Stimulated activated CD4-positive, alpha-beta T cell treated with anti-CD3 and anti-CD28 coated beads, Interleukin-12 subunit alpha, Interleukin-12 subunit beta, amount 100 ng/mL, for 24 hours (primary cell): ENCODE data around the gene MROH9.
"Not testable (repeated sequence)": the region's sequence is repeated elsewhere in the genome, so short reads cannot be mapped to it uniquely, and the experiment has no call there.

ENCODE experiments used
- DNase-seq, 2 experiments: peaks; one replicate each; pipeline ENCODE4 v3.0.0-alpha.2; 2020; ENCODE audit warnings: low read depth in 2 of 2

Gene MROH9, protein sequence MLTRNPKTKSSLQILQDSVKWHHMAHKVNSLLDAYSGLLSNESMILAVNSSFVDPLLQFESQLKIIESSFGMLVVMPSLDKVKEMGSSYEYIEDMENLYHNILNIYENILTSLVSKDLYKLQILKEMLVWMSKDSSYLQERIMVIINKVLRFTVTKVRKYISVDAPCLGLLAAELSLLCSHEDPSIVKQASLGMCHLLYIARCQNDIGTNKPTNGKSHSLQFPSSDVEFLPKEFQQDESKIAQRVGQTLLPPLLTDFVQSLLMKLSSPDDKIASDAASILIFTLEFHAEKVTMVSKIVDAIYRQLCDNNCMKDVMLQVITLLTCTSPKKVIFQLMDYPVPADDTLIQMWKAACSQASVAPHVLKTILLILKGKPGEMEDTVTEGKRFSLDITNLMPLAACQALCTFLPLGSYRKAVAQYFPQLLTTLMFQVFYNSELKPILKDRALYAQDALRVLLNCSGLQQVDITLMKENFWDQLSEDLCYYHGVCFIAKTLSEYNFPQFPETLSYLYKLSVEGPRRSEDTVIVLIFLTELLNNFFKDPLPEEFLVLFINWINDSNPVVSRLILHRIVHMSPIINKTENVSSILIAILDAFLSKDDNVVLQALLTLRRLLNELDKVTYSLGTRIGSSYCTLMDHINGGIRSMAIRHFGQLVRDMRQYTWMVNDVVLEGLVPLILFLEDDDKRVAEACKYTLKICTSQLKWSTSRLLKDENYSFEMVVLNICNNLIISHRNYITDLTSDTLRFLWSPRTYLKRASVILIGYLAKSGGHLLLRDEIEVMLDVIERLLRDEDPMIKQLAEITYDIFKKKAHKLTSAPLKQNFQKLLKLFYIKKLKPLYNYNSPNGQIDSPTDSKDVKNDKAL

GRCh38 chr1:170935231-170935630, at the start of gene MROH9:
Gene MROH9 (plus strand): TSS chr1:170935534. CDS start chr1:170945557, 10,023 bp downstream.
- no peak for DNase-seq

DNA sequence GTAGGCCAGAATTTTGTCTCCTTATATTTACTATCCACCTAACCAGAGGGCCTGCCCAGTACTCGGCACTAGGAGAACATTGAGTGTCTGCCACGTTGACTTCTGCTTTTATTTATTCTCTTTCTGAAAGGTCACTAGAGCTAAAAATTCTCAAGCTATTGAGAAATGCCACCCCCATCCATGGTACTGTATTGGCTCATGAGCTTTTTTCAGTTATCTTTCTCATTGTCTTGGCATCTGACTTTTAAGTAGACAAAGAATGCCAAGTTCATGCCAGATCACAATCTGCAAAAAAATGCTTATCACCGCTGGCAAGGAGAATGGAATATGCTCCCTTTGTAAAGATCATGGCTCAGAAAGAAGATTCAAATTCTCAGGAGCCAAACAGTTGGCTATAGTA, 49.8 kb upstream of the MROH9 start:
- no peak for DNase-seq

DNA sequence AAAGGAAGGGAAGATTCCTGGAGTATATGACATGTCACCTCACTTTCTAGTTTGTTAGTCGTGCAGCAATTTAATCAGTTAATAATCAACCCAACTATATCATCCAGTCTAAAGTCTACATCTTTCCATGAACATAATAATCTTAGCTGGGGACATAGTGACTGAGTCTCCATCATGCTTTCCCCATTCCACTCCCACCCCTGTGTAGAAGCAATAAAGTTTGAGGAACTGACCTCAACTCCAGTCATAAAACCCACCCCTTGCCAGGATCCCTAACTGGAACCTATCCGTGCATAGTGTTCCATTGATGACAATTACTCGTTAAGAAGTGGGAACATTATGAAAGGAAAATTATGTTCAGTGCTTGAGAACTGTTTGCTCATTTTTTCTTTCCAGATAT, 48.9 kb upstream of the MROH9 start:
- no peak for DNase-seq

- no peak for DNase-seq
Measured at GRCh38 chr1:170887726-170888125, 47.6 kb upstream of the MROH9 start.

GRCh38 chr1:170891872-170892271, 43.5 kb upstream of the MROH9 start:
- DNase-seq: no peak

GRCh38 chr1:170893655-170894297, 41.6 kb upstream of the MROH9 start:
- no peak for DNase-seq

DNA sequence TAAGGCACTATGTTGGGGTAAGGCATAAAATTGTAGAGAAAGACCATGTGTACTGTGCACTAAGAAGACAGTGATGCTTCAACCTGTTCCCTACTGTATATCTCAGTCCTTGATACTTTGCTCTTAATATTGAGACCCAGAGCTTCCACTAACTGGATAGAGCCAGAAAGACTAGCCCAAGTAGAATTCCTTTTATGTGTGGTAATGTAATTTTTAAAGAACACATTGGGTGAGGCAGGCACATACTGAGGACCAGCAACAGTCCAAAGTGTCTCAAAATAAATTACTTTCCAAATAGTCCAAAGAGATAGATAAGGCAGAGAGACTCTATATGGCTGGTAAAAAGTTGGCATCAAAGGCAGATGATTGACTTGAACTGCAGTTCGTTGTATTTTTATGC, 31.4 kb upstream of the MROH9 start:
- DNase-seq: no peak

- DNase-seq: no peak
Measured at GRCh38 chr1:170908942-170909341, 26.4 kb upstream of the MROH9 start.

DNA sequence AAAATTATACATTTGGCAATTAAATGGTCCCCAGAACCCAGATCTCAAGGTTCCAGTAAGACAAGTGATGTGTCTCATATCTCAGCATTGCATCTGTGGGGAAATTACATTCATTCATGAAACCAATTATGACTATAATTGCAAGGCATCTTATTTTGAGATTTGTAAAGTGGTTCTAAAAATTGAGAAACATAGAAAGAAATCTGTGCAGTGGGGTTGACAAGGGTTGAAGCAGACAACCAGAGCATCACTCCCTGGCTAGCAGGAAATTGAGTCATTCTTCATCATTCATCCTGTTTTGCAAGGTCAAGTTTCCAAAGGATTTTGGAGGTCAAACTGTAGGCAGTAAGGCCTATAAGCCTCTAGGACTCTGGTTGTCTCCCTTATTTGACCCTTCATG, 25.1 kb upstream of the MROH9 start:
- DNase-seq: no peak

DNA sequence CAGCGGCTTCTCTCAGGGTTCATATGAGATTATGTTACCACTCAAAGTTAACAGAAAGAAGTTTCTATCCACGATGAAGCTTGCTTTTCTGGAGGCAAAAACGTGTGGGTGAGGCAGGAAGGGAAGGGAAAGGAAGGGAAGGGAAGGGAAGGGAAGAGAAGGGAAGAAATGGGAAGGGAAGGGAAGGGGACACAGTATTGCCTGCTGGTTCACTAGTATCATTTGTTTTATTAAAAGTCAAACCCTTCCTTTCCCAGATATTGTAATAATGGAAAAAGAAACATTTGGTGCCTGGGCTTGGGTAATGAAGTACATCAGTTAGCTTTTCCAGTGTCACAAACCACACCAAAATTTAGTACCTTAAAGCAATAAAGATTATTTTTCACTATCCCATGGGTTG, 18.0 kb upstream of the MROH9 start:
- DNase-seq: no peak

- DNase-seq: not testable (repeated sequence)
Measured at GRCh38 chr1:170924656-170925055, 10.7 kb upstream of the MROH9 start.

DNA sequence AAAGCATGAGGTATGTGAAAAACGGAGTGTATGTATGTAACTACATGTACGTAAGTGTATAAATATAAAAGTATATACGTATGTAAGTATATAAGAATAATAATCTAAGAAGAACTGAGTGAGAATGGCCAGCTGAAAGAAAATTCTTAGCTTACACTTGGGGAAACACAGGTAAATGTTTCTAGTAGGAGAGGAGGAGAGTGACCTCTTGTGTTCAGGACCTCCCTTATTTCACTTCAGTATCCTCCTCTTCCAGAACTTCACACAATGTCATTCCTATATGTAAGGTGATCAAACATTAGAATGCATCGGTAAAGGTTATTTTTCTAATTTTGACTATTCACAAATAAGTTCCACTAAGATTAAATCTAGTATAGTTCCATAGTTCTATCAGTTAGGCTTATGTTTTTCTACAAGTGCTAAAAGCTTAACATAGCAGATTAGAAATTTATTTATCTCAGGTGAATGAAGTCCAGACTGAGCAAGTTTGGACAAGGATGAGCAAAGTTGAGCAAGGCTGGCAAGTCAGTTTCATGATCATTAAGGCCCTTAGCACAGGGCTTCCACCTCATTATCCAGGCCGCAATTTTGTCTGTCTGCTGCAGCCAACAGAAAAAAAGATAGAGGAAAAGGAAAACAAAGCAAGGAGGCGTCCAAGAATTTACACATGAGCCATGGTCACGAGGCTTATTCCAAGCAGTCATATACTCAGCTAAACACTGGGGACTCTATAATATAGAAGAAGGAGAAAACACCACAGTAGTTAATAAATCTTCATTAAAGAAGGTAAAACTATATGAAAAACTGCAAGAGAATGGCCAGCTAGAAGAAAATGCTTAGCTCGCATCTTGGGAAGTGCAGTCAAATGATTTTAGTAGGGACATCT, 7.1 kb upstream of the MROH9 start:
- no peak for DNase-seq

- DNase-seq: no peak
Measured at GRCh38 chr1:170929412-170929834, 5.9 kb upstream of the MROH9 start.

DNA sequence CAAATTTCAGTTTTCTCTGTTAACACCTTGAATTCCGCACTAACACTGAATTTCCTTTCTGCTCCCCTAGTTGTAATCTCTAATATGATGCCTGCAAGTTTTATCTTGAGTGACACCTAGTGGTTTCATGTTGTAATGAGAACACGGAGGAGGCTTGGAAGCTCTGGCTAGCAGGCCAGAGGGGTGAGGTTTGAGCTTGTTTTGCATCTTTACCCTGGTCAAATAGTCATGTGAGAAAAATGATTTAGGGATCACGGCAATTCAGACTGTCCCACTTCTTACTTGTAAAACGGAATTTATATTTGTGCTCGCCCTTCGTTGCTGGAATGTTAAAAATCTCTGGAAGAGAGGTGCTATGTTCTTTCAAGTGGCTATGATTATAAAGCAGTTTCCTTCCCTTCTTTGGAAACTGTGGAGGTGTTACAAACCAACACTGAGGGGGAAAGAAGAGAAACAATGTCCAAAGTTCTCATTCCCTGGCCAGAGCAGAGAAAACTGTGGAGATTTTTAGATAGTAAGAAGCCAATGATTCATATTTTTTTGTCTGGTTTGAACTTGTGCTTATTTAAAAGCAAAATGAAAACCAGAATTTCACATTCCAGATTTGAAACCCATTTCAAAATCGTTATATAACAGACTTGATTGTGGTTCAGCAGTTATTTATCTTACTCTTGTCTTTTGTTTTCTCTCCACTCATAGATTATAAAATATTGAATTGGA, 5.3 kb upstream of the MROH9 start:
- no peak for DNase-seq

DNA sequence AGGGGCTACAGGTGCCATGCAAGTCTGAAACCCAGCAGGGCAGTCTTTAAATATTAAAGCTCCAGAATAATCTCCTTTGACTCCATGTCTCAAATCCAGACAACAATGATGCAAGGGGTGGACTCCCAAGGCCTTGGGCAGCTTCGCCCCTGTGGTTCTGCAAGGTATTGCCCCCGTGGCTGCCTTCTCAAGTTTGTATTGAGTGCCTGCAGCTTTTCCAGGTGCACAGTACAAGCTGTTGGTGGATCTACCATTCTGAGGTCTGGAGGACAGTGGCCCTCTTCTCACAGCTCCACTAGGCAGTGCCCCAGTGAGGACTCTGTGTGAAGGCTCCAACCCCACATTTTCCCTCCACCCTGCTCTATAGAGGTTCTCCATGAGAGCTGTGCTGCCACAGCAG, 3.7 kb upstream of the MROH9 start:
- no peak for DNase-seq

GRCh38 chr1:170932236-170932635, 3.1 kb upstream of the MROH9 start:
- no peak for DNase-seq

DNA sequence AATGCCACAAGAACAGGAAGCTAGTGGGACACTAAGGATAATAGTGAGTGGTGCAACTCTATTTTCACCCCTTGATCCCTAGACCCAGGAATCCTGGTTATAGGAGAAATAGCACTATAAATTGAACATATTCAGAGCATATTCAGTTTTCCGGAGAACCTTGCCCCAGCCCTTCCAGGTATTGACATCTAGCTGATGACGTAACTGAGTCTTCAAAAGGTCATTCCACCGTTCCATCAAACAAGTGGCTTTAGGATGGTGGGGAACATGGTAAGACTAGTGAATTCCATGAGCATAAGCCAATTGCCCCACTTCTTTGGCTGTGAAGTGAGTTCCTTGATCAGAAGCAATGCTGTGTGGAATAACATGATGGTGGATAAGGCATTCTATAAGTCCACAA, 2.9 kb downstream of the MROH9 start:
- no peak for DNase-seq

DNA sequence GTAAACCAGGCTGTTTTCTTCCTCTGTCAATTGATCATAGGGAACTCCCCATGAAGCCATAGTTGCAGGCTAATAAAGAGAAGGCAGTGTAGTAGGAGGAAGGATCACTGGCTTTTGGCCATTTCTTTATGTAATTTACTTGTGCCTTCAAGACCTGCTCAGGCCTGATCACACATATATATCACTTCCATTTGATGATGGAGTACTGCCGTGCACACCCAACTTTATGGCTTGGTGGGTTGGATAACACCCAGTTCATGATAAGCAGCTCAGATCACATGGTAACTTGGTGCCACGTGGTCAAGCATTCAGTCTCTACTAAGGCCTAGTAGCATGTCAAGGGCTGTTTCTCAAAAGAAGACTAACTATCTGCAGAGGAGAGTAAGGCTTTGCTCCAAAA, 4.1 kb downstream of the MROH9 start:
- DNase-seq: no peak

- not testable (repeated sequence) for DNase-seq
Measured at GRCh38 chr1:170951744-170952143, 16.4 kb downstream of the MROH9 start.

- DNase-seq: no peak
Measured at GRCh38 chr1:170959385-170959784, 24.1 kb downstream of the MROH9 start.

DNA sequence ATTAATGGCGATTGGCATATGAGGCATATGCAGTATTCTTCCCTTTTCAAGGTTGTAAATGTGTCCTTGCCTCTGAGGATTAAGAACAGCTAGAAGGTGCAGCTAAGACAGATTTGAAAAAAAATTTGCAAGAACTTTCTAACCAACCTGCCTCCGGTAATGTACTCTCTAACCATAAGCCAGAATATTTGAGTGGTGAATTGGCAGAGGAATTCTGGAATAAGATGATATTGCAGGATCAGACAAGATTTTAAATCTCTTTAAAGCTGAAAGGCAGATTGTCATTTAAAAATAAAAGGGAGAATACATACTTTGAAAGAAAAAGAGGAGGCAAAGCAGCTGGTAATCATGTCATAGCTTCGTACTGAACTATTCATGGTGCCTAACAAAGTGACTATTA, 29.2 kb downstream of the MROH9 start:
- no peak for DNase-seq
